NCI-H460 (cell line): ENCODE results near the gene MKNK2. TPM values are rescaled to one million over a fixed set of nuclear protein-coding genes. Genes with fewer than 3 reads are reported as not detected.
A peak's percentile ranks its signal among the peaks of the same experiment; 100 is the strongest.

ENCODE experiments used
- DNase-seq: peaks from one replicate; pipeline ENCODE4 v3.0.0-alpha.2; 2016; ENCODE audit warnings: low read depth; ENCODE audit errors: extremely low read depth
- total RNA-seq: library from RNA; depleted of rRNA; stranded (reverse); fragments of >200 nt; shearing (Covaris generic); gene quantifications from 2 replicates; pipeline ENCODE4 v1.2.3, GENCODE V29; 2014

The MKNK2 gene
- total RNA-seq, 1 experiment from 2014 or later = 90.9 TPM

- DNase-seq = peak; percentile 94
Observed at GRCh38 chr19:2059422-2060201, 8.6 kb upstream of the MKNK2 start.

GRCh38 chr19:2058570-2059421, 7.8 kb upstream of the MKNK2 start:
- DNase-seq = no peak

- no peak for DNase-seq
Observed at GRCh38 chr19:2057484-2058469, 6.7 kb upstream of the MKNK2 start.

GRCh38 chr19:2056837-2057192, 5.8 kb upstream of the MKNK2 start:
- no peak for DNase-seq

- DNase-seq = peak; percentile 76
Observed at GRCh38 chr19:2055931-2056836, 5.1 kb upstream of the MKNK2 start.

GRCh38 chr19:2054763-2055162, 3.7 kb upstream of the MKNK2 start:
- no peak for DNase-seq

GRCh38 chr19:2053601-2054389, 2.8 kb upstream of the MKNK2 start:
- no peak for DNase-seq

- DNase-seq = no peak
Observed at GRCh38 chr19:2051773-2052704, 995 bp upstream of the MKNK2 start.

- DNase-seq = no peak
Observed at GRCh38 chr19:2050349-2050990, 574 bp downstream of the MKNK2 start.

GRCh38 chr19:2049741-2050348, 1.2 kb downstream of the MKNK2 start:
- DNase-seq = no peak

- no peak for DNase-seq
Observed at GRCh38 chr19:2048959-2049740, 1.9 kb downstream of the MKNK2 start.

GRCh38 chr19:2048104-2048958, 2.7 kb downstream of the MKNK2 start:
- no peak for DNase-seq

GRCh38 chr19:2047449-2048103, 3.5 kb downstream of the MKNK2 start:
- DNase-seq = no peak

- DNase-seq = no peak
Observed at GRCh38 chr19:2047076-2047448, 4.0 kb downstream of the MKNK2 start.
